ENCODE data around the gene RHOBTB1.
A peak's percentile ranks its signal among the peaks of the same experiment; 100 is the strongest.
"Not testable (repeated sequence)": the region's sequence is repeated elsewhere in the genome, so short reads cannot be mapped to it uniquely, and the experiment has no call there.

Gene RHOBTB1

DNA sequence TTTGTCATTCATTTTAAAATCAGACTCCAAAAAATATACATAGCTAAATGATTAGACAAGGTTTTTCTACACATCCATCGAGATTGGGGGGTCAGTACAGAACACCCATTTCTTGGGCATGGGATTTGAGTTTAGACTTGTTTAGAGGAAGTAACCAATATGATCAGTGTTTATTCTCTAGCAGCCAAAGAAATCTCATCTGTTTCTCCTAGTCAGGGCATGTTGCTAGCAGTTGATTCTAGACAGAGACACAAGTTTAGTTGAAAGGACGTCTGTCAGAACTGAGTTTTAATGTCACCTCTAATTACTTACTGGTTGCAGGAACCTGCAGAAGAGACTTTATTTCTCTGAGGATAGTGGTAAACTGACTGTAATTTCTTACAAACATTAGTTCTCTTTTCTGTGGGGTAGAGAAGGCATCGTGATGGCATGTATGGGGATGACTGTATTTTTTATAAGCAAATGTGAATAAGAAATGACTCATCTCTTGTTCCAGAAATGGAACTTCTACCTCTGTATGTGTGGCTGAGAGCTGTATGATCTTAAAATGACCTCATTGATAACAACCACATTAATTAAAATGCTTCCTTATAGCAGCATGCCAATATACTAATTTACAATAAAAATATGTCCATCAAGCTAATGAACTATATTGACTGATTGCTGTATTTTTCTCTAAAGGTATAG is 30.6 kb upstream of the RHOBTB1 start:
- TF ChIP-seq POLR2A (IDR thresholded peaks at IDR 0.05; ENCODE audit: low read depth, low read length): no peak
- DNase-seq (ENCODE audit: insufficient read length, low spot score) (no peak), FAIRE-seq (peak; percentile 98)

- no peak for DNase-seq (ENCODE audit: insufficient read length, low spot score)
Observed at GRCh38 chr10:60973086-60973485, 29.1 kb upstream of the RHOBTB1 start.

DNA sequence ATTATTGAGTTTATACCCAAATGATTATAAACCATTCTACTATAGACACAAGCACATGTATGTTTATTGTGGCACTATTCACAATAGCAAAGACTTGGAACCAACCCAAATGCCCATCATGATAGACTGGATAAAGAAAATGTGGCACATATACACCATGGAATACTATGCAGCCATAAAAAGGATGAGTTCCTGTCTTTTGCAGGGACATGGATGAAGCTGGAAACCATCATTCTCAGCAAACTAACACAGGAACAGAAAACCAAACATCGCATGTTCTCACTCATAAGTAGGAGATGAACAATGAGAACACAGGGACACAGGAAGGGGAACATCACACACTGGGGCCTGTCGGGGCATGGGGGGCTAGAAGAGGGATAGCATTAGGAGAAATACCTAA is 28.2 kb upstream of the RHOBTB1 start:
- not testable (repeated sequence) for FAIRE-seq; DNase-seq (ENCODE audit: insufficient read length, low spot score)

More at GRCh38 chr10:60973086-60973485, 29.1 kb upstream of the RHOBTB1 start:
- no peak for FAIRE-seq
- no peak for TF ChIP-seq POLR2A (IDR thresholded peaks at IDR 0.05; ENCODE audit: low read depth, low read length)

DNA sequence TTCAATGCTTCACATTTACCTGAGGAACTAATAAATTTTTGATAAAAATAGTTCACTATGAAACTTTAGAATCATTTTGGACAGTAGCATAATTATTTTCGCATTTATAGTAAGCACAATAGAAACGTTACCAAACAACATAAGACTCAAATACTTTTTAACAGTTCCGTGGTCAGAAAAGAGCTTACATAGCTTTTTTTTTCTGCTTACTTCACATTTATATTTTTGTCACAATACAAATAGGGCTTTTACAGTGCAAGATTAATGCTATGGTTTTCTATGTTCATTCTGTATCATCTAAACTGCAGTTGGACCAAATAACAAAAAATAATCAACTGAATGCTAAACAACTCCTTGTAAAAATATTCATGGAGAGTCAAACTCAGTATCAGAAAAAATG is 26.5 kb upstream of the RHOBTB1 start:
- DNase-seq (ENCODE audit: insufficient read length, low spot score) (no peak), FAIRE-seq (peak; percentile 11)
- TF ChIP-seq POLR2A (IDR thresholded peaks at IDR 0.05; ENCODE audit: low read depth, low read length): no peak

- TF ChIP-seq POLR2A (IDR thresholded peaks at IDR 0.05; ENCODE audit: low read depth, low read length): no peak
- FAIRE-seq (peak; percentile 78), DNase-seq (ENCODE audit: insufficient read length, low spot score) (no peak)
Observed at GRCh38 chr10:60968504-60968903, 24.5 kb upstream of the RHOBTB1 start.

DNA sequence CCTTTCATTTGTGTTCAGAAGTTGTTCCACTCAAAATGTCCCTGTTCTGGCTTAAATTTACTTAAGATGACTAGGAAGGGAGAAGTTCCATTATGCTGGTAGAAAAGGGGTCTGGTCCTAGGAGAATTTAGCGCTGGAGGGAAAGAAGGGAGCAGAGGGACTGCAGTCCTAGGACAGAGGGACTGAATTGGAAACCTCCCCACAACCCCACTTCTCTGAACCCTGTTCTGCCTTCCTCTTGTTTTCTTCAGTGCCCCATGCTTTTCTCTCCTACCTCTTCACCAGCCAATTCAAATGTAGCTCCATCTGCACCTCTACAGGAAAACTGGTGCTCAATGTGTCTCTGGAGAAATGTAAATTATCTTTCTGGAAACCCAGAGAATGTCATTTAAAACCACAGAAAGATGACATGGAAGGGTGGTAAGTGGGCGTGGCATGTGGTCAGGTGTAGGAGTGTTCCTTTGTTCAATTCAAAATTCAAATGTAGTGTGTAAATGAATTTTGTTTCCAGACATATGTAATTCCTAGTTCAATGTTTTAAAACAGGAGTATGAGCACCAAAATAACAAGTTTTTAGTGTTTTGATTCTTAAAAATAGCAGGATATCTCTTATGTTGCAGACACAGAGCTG is 24.0 kb upstream of the RHOBTB1 start:
- FAIRE-seq (no peak), DNase-seq (ENCODE audit: insufficient read length, low spot score) (no peak)
- TF ChIP-seq POLR2A (IDR thresholded peaks at IDR 0.05; ENCODE audit: low read depth, low read length): no peak

DNA sequence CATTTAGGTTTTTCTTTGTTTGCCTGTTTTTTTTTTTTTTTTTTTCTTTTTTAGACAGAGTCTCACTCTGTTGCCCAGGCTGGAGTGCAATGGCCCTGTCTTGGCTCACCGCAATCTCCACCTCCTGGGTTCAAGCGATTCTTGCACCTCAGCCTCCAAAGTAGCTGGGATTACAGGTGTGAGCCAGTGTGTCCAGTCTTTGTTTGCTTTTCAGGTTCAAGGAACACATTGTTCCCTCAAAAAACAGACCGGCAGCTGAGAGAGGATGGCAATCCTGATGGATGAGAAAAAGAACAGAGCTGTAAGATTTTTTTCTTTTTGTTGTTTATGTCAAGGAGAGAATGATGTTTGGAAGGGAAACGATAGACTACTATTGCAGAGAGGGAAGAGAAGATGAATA is 23.3 kb upstream of the RHOBTB1 start:
- TF ChIP-seq POLR2A (IDR thresholded peaks at IDR 0.05; ENCODE audit: low read depth, low read length): no peak
- no peak for FAIRE-seq
- no peak for DNase-seq (ENCODE audit: insufficient read length, low spot score)

- TF ChIP-seq POLR2A (IDR thresholded peaks at IDR 0.05; ENCODE audit: low read depth, low read length): no peak
- DNase-seq (ENCODE audit: insufficient read length, low spot score): no peak
- no peak for FAIRE-seq
Observed at GRCh38 chr10:60965696-60966095, 21.7 kb upstream of the RHOBTB1 start.

GRCh38 chr10:60964257-60965235 is 20.6 kb upstream of the RHOBTB1 start:
- peak; percentile 98 for FAIRE-seq
- TF ChIP-seq POLR2A (IDR thresholded peaks at IDR 0.05; ENCODE audit: low read depth, low read length): no peak
- peak; percentile 28 for DNase-seq (ENCODE audit: insufficient read length, low spot score)

DNA sequence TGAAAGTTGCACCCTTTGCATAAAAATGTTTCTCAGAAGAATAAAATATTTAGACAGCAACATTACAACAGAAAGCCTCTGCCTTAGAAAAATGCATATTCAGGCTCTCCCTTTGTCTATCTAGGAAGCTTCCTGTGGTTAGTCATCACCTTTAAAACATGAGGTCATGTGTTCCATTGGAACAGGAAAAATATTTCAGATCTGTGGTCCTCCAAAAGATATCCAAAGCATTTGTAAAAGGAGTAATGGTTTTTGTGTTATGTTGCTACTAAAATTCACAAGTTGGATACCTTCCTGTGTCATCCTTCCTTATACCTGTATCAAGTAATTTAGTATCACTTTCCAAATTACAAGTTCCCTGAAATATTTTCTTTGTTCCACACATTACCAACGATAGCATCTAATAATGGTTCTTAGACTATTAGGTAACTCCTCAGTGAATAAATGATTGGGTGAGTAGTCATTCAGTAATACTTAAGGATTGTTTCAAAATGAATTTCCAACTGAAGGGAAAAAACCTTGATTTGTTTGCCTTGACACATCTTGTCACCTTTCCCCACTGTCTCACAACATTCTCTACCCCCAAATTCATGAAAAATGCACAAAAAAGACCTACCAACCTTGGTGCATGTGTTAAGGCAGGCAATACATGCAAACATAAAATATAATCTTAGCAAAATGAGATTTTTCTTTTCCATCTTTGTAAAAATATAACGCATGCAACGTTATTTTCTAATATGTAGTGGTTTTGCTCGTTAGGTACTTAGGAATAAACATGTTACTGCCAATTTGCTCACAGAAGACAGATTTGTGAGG is 19.7 kb upstream of the RHOBTB1 start:
- FAIRE-seq (no peak), DNase-seq (ENCODE audit: insufficient read length, low spot score) (no peak)
- no peak for TF ChIP-seq POLR2A (IDR thresholded peaks at IDR 0.05; ENCODE audit: low read depth, low read length)

DNA sequence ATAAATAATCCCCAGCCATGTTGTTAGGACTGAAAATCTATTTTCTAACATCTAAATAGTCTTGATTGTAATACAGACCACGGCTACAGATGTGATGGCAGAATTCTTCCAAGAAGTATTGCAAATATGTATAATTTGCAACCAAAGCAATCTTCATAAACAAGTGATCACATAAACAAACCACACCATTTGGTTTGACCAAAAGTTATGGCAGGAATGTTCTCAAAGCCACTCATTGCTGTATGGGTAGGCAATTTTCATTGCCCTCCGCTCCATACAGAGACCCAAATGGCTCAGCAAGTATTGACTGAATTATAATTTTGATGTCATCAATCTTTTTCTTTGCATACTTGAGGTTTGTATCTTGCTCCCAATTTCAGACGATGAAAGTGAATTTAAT is 19.0 kb upstream of the RHOBTB1 start:
- DNase-seq (ENCODE audit: insufficient read length, low spot score): no peak
- TF ChIP-seq POLR2A (IDR thresholded peaks at IDR 0.05; ENCODE audit: low read depth, low read length): no peak
- FAIRE-seq: no peak

GRCh38 chr10:60960913-60961312 is 16.9 kb upstream of the RHOBTB1 start:
- no peak for TF ChIP-seq POLR2A (IDR thresholded peaks at IDR 0.05; ENCODE audit: low read depth, low read length)
- FAIRE-seq (peak; percentile 38), DNase-seq (ENCODE audit: insufficient read length, low spot score) (no peak)

- FAIRE-seq (no peak), DNase-seq (ENCODE audit: insufficient read length, low spot score) (no peak)
- TF ChIP-seq POLR2A (IDR thresholded peaks at IDR 0.05; ENCODE audit: low read depth, low read length): no peak
Observed at GRCh38 chr10:60960031-60960430, 16.0 kb upstream of the RHOBTB1 start.

All from H54 (cell line).